B cell (primary cell): ENCODE measurements around the gene EXO5. TPM values are rescaled to one million over a fixed set of nuclear protein-coding genes. Genes with fewer than 3 reads are reported as not detected.

Experiments
- ATAC-seq: fragments of 200-7000 bp; cut with Tn5 transposase; one replicate; pipeline ENCODE4 v1.10.0; 2021; ENCODE audit warnings: low read depth, mild to moderate bottlenecking, moderate number of reproducible peaks, moderate library complexity
- CTCF ChIA-PET: fragments of 350-600 bp; sonication (Branson Sonifier 250); formaldehyde crosslinking; loops from one replicate; lab custom pipeline; 2021; ENCODE audit warnings: antibody characterized with exemption, inconsistent platforms; lab: Charles Lee
- POLR2A ChIA-PET: fragments of 350-600 bp; sonication (Branson Sonifier 250); formaldehyde crosslinking; loops from one replicate; lab custom pipeline; 2021; ENCODE audit warnings: antibody characterized with exemption; lab: Charles Lee
- DNase-seq: peaks from one replicate; pipeline ENCODE4 v3.0.0; 2013
- H2AFZ ChIP-seq: 2 replicates; pipeline ENCODE4 v1.6.1; 2012; ENCODE audit warnings: mild to moderate bottlenecking, low read depth, low read length; ENCODE audit not compliant: insufficient read depth, poor library complexity, severe bottlenecking
- H3K27ac ChIP-seq, 2 donors: 1 replicate in 1 of 2; 2 replicates in 1 of 2; pipeline ENCODE4 v1.5.1; 2012 to 2013; ENCODE audit warnings: low read length in 2 of 2, mild to moderate bottlenecking in 2 of 2, moderate library complexity in 1 of 2
- H3K27me3 ChIP-seq, 4 experiments: fragments of 200-600 bp in 1 of 4; sonication (generic) in 1 of 4; replicated peaks in 1 of 4; 1 replicate in 2 of 4; 2 replicates in 2 of 4; pipeline versions ENCODE4 v1.6.1 to v1.7.0; 2013 to 2016; ENCODE audit warnings: low read length in 3 of 4, mild to moderate bottlenecking in 2 of 4, mixed read lengths in 1 of 4, moderate library complexity in 1 of 4; ENCODE audit not compliant: insufficient read depth in 4 of 4, control insufficient read depth in 3 of 4; ENCODE audit errors: control extremely low read depth in 1 of 4
- H3K36me3 ChIP-seq, 2 experiments: replicated peaks in 1 of 2; 1 replicate in 1 of 2; 2 replicates in 1 of 2; pipeline versions ENCODE4 v1.6.1 to v1.7.1; 2013; ENCODE audit warnings: low read length in 1 of 2; ENCODE audit not compliant: insufficient read depth in 2 of 2, control insufficient read depth in 1 of 2; ENCODE audit errors: control extremely low read depth in 1 of 2, extremely low read depth in 1 of 2
- H3K4me1 ChIP-seq, 2 donors: fragments of 200-600 bp in 1 of 2; sonication (generic) in 1 of 2; 1 replicate in 1 of 2; 2 replicates in 1 of 2; pipeline versions ENCODE4 v1.5.1 to v1.6.1; 2013 to 2017; ENCODE audit warnings: low read length in 2 of 2; ENCODE audit not compliant: control insufficient read depth in 2 of 2, insufficient read depth in 2 of 2
- H3K4me2 ChIP-seq: replicated peaks from 2 replicates; pipeline ENCODE3; 2012; ENCODE audit warnings: mild to moderate bottlenecking, low read depth, low read length; ENCODE audit not compliant: poor library complexity, severe bottlenecking
- H3K4me3 ChIP-seq, 5 experiments: fragments of 200-600 bp in 1 of 5; sonication (generic) in 1 of 5; 1 replicate in 3 of 5; 2 replicates in 2 of 5; pipeline versions ENCODE4 v1.5.1 to v1.7.0; 2011 to 2016; ENCODE audit warnings: low read length in 4 of 5, mild to moderate bottlenecking in 4 of 5, low read depth in 2 of 5, control low read depth in 1 of 5, moderate library complexity in 1 of 5; ENCODE audit not compliant: insufficient read depth in 1 of 5; ENCODE audit errors: control extremely low read depth in 1 of 5, extremely low read depth in 1 of 5
- H3K79me2 ChIP-seq: fragments of 200-600 bp; sonication (generic); one replicate; pipeline ENCODE4 v1.6.0; 2016; ENCODE audit warnings: low read length; ENCODE audit not compliant: control insufficient read depth, insufficient read depth
- H3K9ac ChIP-seq: fragments of 200-600 bp; sonication (generic); 2 replicates; pipeline ENCODE4 v1.6.1; 2017; ENCODE audit warnings: mild to moderate bottlenecking, low read length, moderate library complexity
- H3K9me3 ChIP-seq, 3 donors: one replicate each; pipeline versions ENCODE4 v1.6.1 to v1.7.1; 2013; ENCODE audit warnings: low read length in 2 of 3; ENCODE audit not compliant: control insufficient read depth in 2 of 3, insufficient read depth in 1 of 3; ENCODE audit errors: control extremely low read depth in 1 of 3
- H4K20me1 ChIP-seq: 2 replicates; pipeline ENCODE4 v1.6.0; 2012; ENCODE audit warnings: mild to moderate bottlenecking, low read length; ENCODE audit not compliant: insufficient read depth, control insufficient read depth, poor library complexity, severe bottlenecking
- H3K27ac Mint-ChIP-seq: one replicate; pipeline ENCODE4 v1.8.0; 2021; ENCODE audit warnings: mixed read lengths
- H3K27me3 Mint-ChIP-seq: one replicate; pipeline ENCODE4 v1.8.0; 2021; ENCODE audit warnings: mixed read lengths
- H3K4me1 Mint-ChIP-seq: one replicate; pipeline ENCODE4 v1.8.0; 2021; ENCODE audit warnings: mixed read lengths
- H3K4me3 Mint-ChIP-seq: one replicate; pipeline ENCODE4 v1.8.0; 2021; ENCODE audit warnings: mixed read lengths
- H3K9me3 Mint-ChIP-seq: one replicate; pipeline ENCODE4 v1.8.0; 2022; ENCODE audit warnings: mixed read lengths; ENCODE audit not compliant: insufficient read depth
- CTCF ChIP-seq: fragments of 200-600 bp; IDR thresholded peaks from one replicate; pipeline ENCODE4 v1.8.0; 2022; ENCODE audit warnings: antibody characterized with exemption, mild to moderate bottlenecking
- EZH2 ChIP-seq: IDR thresholded peaks from 2 replicates; pipeline ENCODE4 v1.6.1; 2012; ENCODE audit warnings: borderline replicate concordance, low read depth, mild to moderate bottlenecking, moderate library complexity, low read length; ENCODE audit not compliant: insufficient read depth, poor library complexity, severe bottlenecking
- WGBS: methylation state at CpG from one replicate; pipeline ENCODE4 v1.1.5; 2013; ENCODE audit warnings: missing lambda C conversion rate; ENCODE audit not compliant: insufficient coverage; 5-methylcytosine and 5-hydroxymethylcytosine counted together
- intact Hi-C: fragments of 100-400 bp; cut with micrococcal nuclease; formaldehyde crosslinking; loops from one replicate; pipeline ENCODE4 v1.10.0; 2022
- polyA plus RNA-seq: library from polyadenylated mRNA; depleted of rRNA; stranded (reverse); fragments of >200 nt; gene quantifications from 2 replicates; pipeline ENCODE4 v1.2.3, GENCODE V29; 2012
- small RNA-seq: library from RNA; depleted of rRNA; stranded (forward); fragments of <200 nt; gene quantifications from one replicate; pipeline ENCODE3, GENCODE V24; 2012; ENCODE audit warnings: low replicate concordance, low read depth; ENCODE audit not compliant: insufficient read length
- total RNA-seq, 2 donors: library from RNA; stranded (reverse); fragments of 120-200 nt in 1 of 2; gene quantifications; 1 replicate in 1 of 2; 2 replicates in 1 of 2; pipeline versions ENCODE4 v1.2.3 to v1.2.4, GENCODE V29; 2013 to 2022

Gene EXO5
- total and polyA plus RNA-seq, 2 donors (not counting 1 experiment from before 2014, with no cell fraction given) = 5.7 to 16.9 TPM

- Mint-ChIP-seq H3K4me3 (no peak overlapping the region), H3K27me3 (peaks cover 21% of the 10 kb centered on the region), H3K4me1 (no peaks in the 10 kb centered on the region), H3K27ac (no peak overlapping the region), H3K9me3 (no peaks in the 10 kb centered on the region)
- ChIA-PET POLR2A (no interaction called here), CTCF (no interaction called here)
- H3K4me2 ChIP-seq = no peak overlapping the region
- no peaks in the 10 kb centered on the region for H3K4me1 ChIP-seq
- no peaks in the 10 kb centered on the region for H4K20me1 ChIP-seq
- no peak overlapping the region for H2AFZ ChIP-seq
- H3K4me3 ChIP-seq = no peak overlapping the region
- WGBS = 83% methylated on average over 2 of the region's 3 CpGs
- no peaks in the 10 kb centered on the region for H3K79me2 ChIP-seq
- intact Hi-C loops = no loop called here
- no peak overlapping the region for H3K27ac ChIP-seq
- no peak for ATAC-seq
- H3K36me3 ChIP-seq = no peaks in the 10 kb centered on the region
- H3K9me3 ChIP-seq = no peaks in the 10 kb centered on the region
- H3K9ac ChIP-seq = no peak overlapping the region
- no peak for TF ChIP-seq EZH2
- no peak for TF ChIP-seq CTCF
- H3K27me3 ChIP-seq = peaks cover 0 to 4% (median 0%) of the 10 kb centered on the region in 4 experiments
- no peak for DNase-seq
These were observed 55.9 kb downstream of the EXO5 start for GRCh38 chr1:40564506-40564905.

DNA sequence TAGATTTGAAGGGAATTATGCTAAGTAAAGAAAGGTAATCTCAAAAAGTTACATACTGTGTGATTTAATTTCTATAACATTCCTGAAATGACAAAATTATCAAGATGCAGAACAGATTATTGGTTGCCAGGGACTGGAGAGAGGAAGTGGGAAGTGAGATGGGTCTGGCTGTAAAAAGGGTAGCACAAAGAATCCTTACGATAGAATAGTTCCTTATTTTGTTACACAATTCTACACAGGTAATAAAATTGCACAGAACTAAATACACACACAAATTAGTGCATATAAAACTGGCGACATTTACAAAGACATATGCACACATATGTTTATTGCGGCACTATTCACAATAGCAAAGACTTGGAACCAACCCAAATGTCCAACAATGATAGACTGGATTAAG lies 56.3 kb downstream of the EXO5 start:
- no peaks in the 10 kb centered on the region for H3K4me1 ChIP-seq
- no peaks in the 10 kb centered on the region for H4K20me1 ChIP-seq
- WGBS = no CpG with 5 or more reads among the region's 3 CpGs
- Mint-ChIP-seq H3K27me3 (peaks cover 21% of the 10 kb centered on the region), H3K4me3 (no peak overlapping the region), H3K4me1 (no peaks in the 10 kb centered on the region), H3K9me3 (no peaks in the 10 kb centered on the region), H3K27ac (no peak overlapping the region)
- H3K9ac ChIP-seq = no peak overlapping the region
- TF ChIP-seq CTCF (no peak), EZH2 (no peak)
- H3K79me2 ChIP-seq = no peaks in the 10 kb centered on the region
- POLR2A ChIA-PET = no interaction called here
- no peaks in the 10 kb centered on the region for H3K36me3 ChIP-seq
- no peak overlapping the region for H2AFZ ChIP-seq
- intact Hi-C loops = no loop called here
- no peaks in the 10 kb centered on the region for H3K9me3 ChIP-seq
- CTCF ChIA-PET = no interaction called here
- DNase-seq = no peak
- H3K4me3 ChIP-seq = no peak overlapping the region
- no peak overlapping the region for H3K27ac ChIP-seq
- no peak overlapping the region for H3K4me2 ChIP-seq
- no peak for ATAC-seq
- H3K27me3 ChIP-seq = peaks cover 0 to 4% (median 0%) of the 10 kb centered on the region in 4 experiments

Small RNA genes within 50 kb of the gene (small RNA-seq; reads per million reads assigned to genes)
- gene AL356379.1 = not detected

Other genes starting within 250 kb of the EXO5 start
- gene COL9A2, start 191.5 kb upstream of the EXO5 start, total RNA-seq = 14.8 and 14.9 TPM in 2 replicates
- gene COL9A2, start 191.5 kb upstream of the EXO5 start, polyA plus RNA-seq = 29.6 and 30.6 TPM in 2 replicates
- gene SMAP2, start 135.0 kb upstream of the EXO5 start, total RNA-seq = 300 and 305 TPM in 2 replicates
- gene SMAP2, start 135.0 kb upstream of the EXO5 start, polyA plus RNA-seq = 267 and 275 TPM in 2 replicates
- gene ZFP69B, start 58.3 kb upstream of the EXO5 start, total RNA-seq = 10.8 and 11.8 TPM in 2 replicates
- 0.88 and 1.0 TPM in 2 replicates for gene ZFP69B, start 58.3 kb upstream of the EXO5 start, polyA plus RNA-seq
- 7.5 TPM in 2 replicates for gene ZFP69, start 31.5 kb upstream of the EXO5 start, total RNA-seq
- 2.2 and 2.9 TPM in 2 replicates for gene ZFP69, start 31.5 kb upstream of the EXO5 start, polyA plus RNA-seq
- gene ZNF684, start 22.9 kb downstream of the EXO5 start, total RNA-seq = 6.3 and 7.4 TPM in 2 replicates
- gene ZNF684, start 22.9 kb downstream of the EXO5 start, polyA plus RNA-seq = 2.9 and 3.5 TPM in 2 replicates
- gene RIMS3, start 156.9 kb downstream of the EXO5 start, total RNA-seq = 5.4 and 5.9 TPM in 2 replicates
- 0.78 and 1.1 TPM in 2 replicates for gene RIMS3, start 156.9 kb downstream of the EXO5 start, polyA plus RNA-seq
- 81.1 and 88.7 TPM in 2 replicates for gene NFYC, start 182.9 kb downstream of the EXO5 start, total RNA-seq
- gene NFYC, start 182.9 kb downstream of the EXO5 start, polyA plus RNA-seq = 103 and 123 TPM in 2 replicates